A549 (cell line): ENCODE results near the gene TTYH3. TPM values are rescaled to one million over a fixed set of nuclear protein-coding genes. Genes with fewer than 3 reads are reported as not detected.

ENCODE experiments used
- ATAC-seq, 2 experiments: fragments of 200-7000 bp in 1 of 2; fragments of >200 bp in 1 of 2; cut with Nextera tagmentation in 1 of 2; cut with Tn5 transposase in 1 of 2; 3 replicates each; pipeline versions ENCODE4 v1.8.0 to v1.9.1; 2018 to 2020; ENCODE audit warnings: mild to moderate bottlenecking in 1 of 2, moderate library complexity in 1 of 2
- CTCF ChIA-PET: fragments of 300-600 bp; sonication (Branson Sonifier 250); formaldehyde crosslinking; extraction: SDS; loops from one replicate; lab custom pipeline; 2021; ENCODE audit warnings: antibody characterized with exemption, inconsistent platforms; lab: Yijun Ruan, JAX
- POLR2A ChIA-PET: fragments of 350-600 bp; formaldehyde crosslinking; extraction: SDS; loops from one replicate; lab custom pipeline; 2021; ENCODE audit warnings: antibody characterized with exemption, inconsistent platforms; lab: Yijun Ruan, JAX
- DNase-seq, 2 experiments: peaks; one replicate each; pipeline versions ENCODE4 v3.0.0 to v3.0.0-alpha.2; 2011 to 2016; ENCODE audit warnings: low read depth in 1 of 2, low spot score in 1 of 2
- FAIRE-seq: peaks from 2 replicates; lab custom pipeline; 2011; peaks lifted over from hg19 to GRCh38; lab: Jason Lieb, UNC
- H3K27ac ChIP-seq, 2 experiments: fragments of >200 bp; sonication (Bioruptor Twin); formaldehyde crosslinking; 3 replicates each; pipeline ENCODE4 v1.5.1; 2016 to 2017
- H3K4me1 ChIP-seq: fragments of >200 bp; sonication (Bioruptor Twin); formaldehyde crosslinking; 3 replicates; pipeline ENCODE4 v1.6.1; 2016
- H3K4me2 ChIP-seq: fragments of >200 bp; sonication (Bioruptor Twin); formaldehyde crosslinking; 3 replicates; pipeline ENCODE4 v1.6.1; 2016
- H3K4me3 ChIP-seq: fragments of >200 bp; sonication (Bioruptor Twin); formaldehyde crosslinking; 3 replicates; pipeline ENCODE4 v1.5.1; 2016
- H3K9me3 ChIP-seq: fragments of >200 bp; sonication (Bioruptor Twin); formaldehyde crosslinking; 3 replicates; pipeline ENCODE4 v1.6.1; 2016
- BCL3 ChIP-seq: fragments of >200 bp; sonication (Bioruptor Twin); formaldehyde crosslinking; IDR thresholded peaks from 3 replicates; pipeline ENCODE4 v1.6.1; 2016
- CBX2 ChIP-seq: fragments of 200-600 bp; sonication (generic); IDR thresholded peaks from 2 replicates; pipeline ENCODE4 v1.6.1; 2016; ENCODE audit warnings: low read depth, mild to moderate bottlenecking, borderline replicate concordance
- CBX8 ChIP-seq: fragments of 200-600 bp; sonication (generic); IDR thresholded peaks from 2 replicates; pipeline ENCODE4 v1.6.1; 2016
- CTCF ChIP-seq: fragments of >200 bp; sonication (Bioruptor Twin); formaldehyde crosslinking; IDR thresholded peaks from 3 replicates; pipeline ENCODE4 v1.5.1; 2016
- E2F6 ChIP-seq: IDR thresholded peaks from 2 replicates; pipeline ENCODE4 v1.6.1; 2012; ENCODE audit warnings: low read depth, borderline replicate concordance
- EHMT2 ChIP-seq: fragments of 200-600 bp; sonication (generic); IDR thresholded peaks from 2 replicates; pipeline ENCODE4 v1.6.1; 2016; ENCODE audit warnings: antibody characterized with exemption, low read depth, mild to moderate bottlenecking, moderate library complexity
- EP300 ChIP-seq, 2 experiments: fragments of >200 bp; sonication (Bioruptor Twin); formaldehyde crosslinking; IDR thresholded peaks; 2 replicates in 1 of 2; 3 replicates in 1 of 2; pipeline ENCODE4 v1.6.1; 2016 to 2017
- FOSL2 ChIP-seq, 2 experiments: fragments of 450-650 bp in 1 of 2; fragments of >200 bp in 1 of 2; sonication (Bioruptor Twin) in 1 of 2; formaldehyde crosslinking; IDR thresholded peaks; 2 replicates each; pipeline versions ENCODE4 v1.5.0 to v1.6.1; 2016 to 2020; ENCODE audit warnings: mild to moderate bottlenecking in 1 of 2, moderate library complexity in 1 of 2
- FOXS1 ChIP-seq: fragments of 250-450 bp; sonication (Bioruptor Pico); IDR thresholded peaks from 2 replicates; pipeline ENCODE4 v1.5.0; 2020; ENCODE audit warnings: mild to moderate bottlenecking, moderate library complexity
- HDAC2 ChIP-seq: fragments of 200-600 bp; sonication (generic); IDR thresholded peaks from 2 replicates; pipeline ENCODE4 v1.6.1; 2016
- HOXB5 ChIP-seq: fragments of 250-450 bp; sonication (Bioruptor Pico); IDR thresholded peaks from 2 replicates; pipeline ENCODE4 v1.5.0; 2020; ENCODE audit warnings: mild to moderate bottlenecking, moderate library complexity
- KDM1A ChIP-seq: fragments of 200-600 bp; sonication (generic); IDR thresholded peaks from 2 replicates; pipeline ENCODE4 v1.6.1; 2016; ENCODE audit warnings: low read depth, mild to moderate bottlenecking
- MYC ChIP-seq: IDR thresholded peaks from 2 replicates; pipeline ENCODE4 v1.6.1; 2012; ENCODE audit warnings: mild to moderate bottlenecking, inconsistent platforms, low read length, improper control_type of control experiment, borderline replicate concordance
- RARB ChIP-seq: fragments of 250-450 bp; sonication (Bioruptor Pico); IDR thresholded peaks from 2 replicates; pipeline ENCODE4 v1.8.0; 2021; ENCODE audit warnings: mild to moderate bottlenecking, moderate library complexity
- RCOR1 ChIP-seq: fragments of 150-350 bp; IDR thresholded peaks from 2 replicates; pipeline ENCODE4 v1.6.1; 2014; ENCODE audit warnings: antibody characterized with exemption, low read length, low read depth
- REST ChIP-seq: fragments of 200-600 bp; sonication (generic); IDR thresholded peaks from 2 replicates; pipeline ENCODE4 v1.6.1; 2016; ENCODE audit warnings: antibody characterized with exemption, mild to moderate bottlenecking, moderate library complexity
- RFX5 ChIP-seq: fragments of 450-650 bp; IDR thresholded peaks from 2 replicates; pipeline ENCODE4 v1.7.1; 2014; ENCODE audit warnings: antibody characterized with exemption, mild to moderate bottlenecking, moderate library complexity
- RNF2 ChIP-seq: fragments of 200-600 bp; sonication (generic); IDR thresholded peaks from 2 replicates; pipeline ENCODE4 v1.6.1; 2016; ENCODE audit warnings: low read depth, mild to moderate bottlenecking, antibody characterized with exemption, moderate library complexity, borderline replicate concordance
- SMC3 ChIP-seq: fragments of >200 bp; sonication (Bioruptor Twin); formaldehyde crosslinking; IDR thresholded peaks from 3 replicates; pipeline ENCODE4 v1.6.1; 2018; ENCODE audit warnings: inconsistent platforms
- TFCP2L1 ChIP-seq: fragments of 250-450 bp; sonication (Bioruptor Pico); IDR thresholded peaks from 2 replicates; pipeline ENCODE4 v1.5.0; 2021; ENCODE audit warnings: mild to moderate bottlenecking
- TP53 ChIP-seq: fragments of 250-450 bp; sonication (Bioruptor Pico); IDR thresholded peaks from 2 replicates; pipeline ENCODE4 v1.5.0; 2021; ENCODE audit warnings: mild to moderate bottlenecking, moderate library complexity
- USF2 ChIP-seq: fragments of 450-650 bp; IDR thresholded peaks from 2 replicates; pipeline ENCODE4 v1.6.1; 2014; ENCODE audit warnings: antibody characterized with exemption
- ZNF302 ChIP-seq: fragments of 250-450 bp; sonication (Bioruptor Pico); IDR thresholded peaks from 2 replicates; pipeline ENCODE4 v1.9.0; 2021; ENCODE audit warnings: inconsistent platforms, mild to moderate bottlenecking, moderate library complexity
- ZSCAN20 ChIP-seq: fragments of 250-450 bp; sonication (Bioruptor Pico); IDR thresholded peaks from 2 replicates; pipeline ENCODE4 v1.8.0; 2022; ENCODE audit warnings: mild to moderate bottlenecking, moderate library complexity
- WGBS: methylation state at CpG from one replicate; pipeline ENCODE4 v1.1.6; 2017; ENCODE audit errors: missing lambda C conversion rate; 5-methylcytosine and 5-hydroxymethylcytosine counted together
- polyA plus RNA-seq, 4 experiments: library from polyadenylated mRNA; depleted of rRNA in 3 of 4; stranded (reverse); fragments of >200 nt; fragmentation: RNase III in 1 of 4; extraction: RNeasy Plus Mini Kit Qiagen cat#74134 plus additional on column Dnase treatment in 1 of 4; gene quantifications; 2 replicates in 3 of 4; 3 replicates in 1 of 4; pipeline ENCODE4 v1.2.3, GENCODE V29; 2011 to 2017
- TF ChIP-seq, protein P1 (sequence below): fragments of 250-450 bp; sonication (Bioruptor Pico); IDR thresholded peaks from 2 replicates; pipeline ENCODE4 v1.5.0; 2021; ENCODE audit warnings: mild to moderate bottlenecking, moderate library complexity, borderline replicate concordance

TTYH3 gene
- polyA plus RNA-seq, 2 of the 4 experiments (the other 2 are of a cell fraction): 11.3 to 43.6 TPM

GRCh38 chr7:2654059-2654458 is 22.3 kb downstream of the TTYH3 start:
- TF ChIP-seq EHMT2 (no peak), MYC (no peak), RFX5 (no peak), CTCF (no peak), CBX2 (no peak), FOXS1 (CRISPR knock-in tag) (no peak), FOSL2 (IDR thresholded peaks at IDR 0.05) (no peak), FOSL2 (CRISPR knock-in tag; IDR thresholded peaks at IDR 0.05) (no peak), CBX8 (no peak), ZNF302 (CRISPR knock-in tag) (no peak), USF2 (no peak), BCL3 (no peak), ZSCAN20 (CRISPR knock-in tag) (no peak), SMC3 (no peak), TFCP2L1 (CRISPR knock-in tag) (no peak), RARB (CRISPR knock-in tag) (no peak), EP300 (IDR thresholded peaks at IDR 0.05) (no peak)
- TF ChIP-seq, protein P1, sequence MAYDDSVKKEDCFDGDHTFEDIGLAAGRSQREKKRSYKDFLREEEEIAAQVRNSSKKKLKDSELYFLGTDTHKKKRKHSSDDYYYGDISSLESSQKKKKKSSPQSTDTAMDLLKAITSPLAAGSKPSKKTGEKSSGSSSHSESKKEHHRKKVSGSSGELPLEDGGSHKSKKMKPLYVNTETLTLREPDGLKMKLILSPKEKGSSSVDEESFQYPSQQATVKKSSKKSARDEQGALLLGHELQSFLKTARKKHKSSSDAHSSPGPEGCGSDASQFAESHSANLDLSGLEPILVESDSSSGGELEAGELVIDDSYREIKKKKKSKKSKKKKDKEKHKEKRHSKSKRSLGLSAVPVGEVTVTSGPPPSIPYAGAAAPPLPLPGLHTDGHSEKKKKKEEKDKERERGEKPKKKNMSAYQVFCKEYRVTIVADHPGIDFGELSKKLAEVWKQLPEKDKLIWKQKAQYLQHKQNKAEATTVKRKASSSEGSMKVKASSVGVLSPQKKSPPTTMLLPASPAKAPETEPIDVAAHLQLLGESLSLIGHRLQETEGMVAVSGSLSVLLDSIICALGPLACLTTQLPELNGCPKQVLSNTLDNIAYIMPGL (CRISPR knock-in tag): no peak
- TF ChIP-seq, all 56 proteins: peak for 0
- no peak overlapping the region for H3K27ac ChIP-seq
- ChIA-PET CTCF (interaction anchor here (0.6 to 5.5 kb wide), 4 partner anchors 11 to 199 kb away, joined by 3 to 28 read pairs (median 6); no protein-coding TSS in a partner anchor), POLR2A (no interaction called here)
- no peak for ATAC-seq
- H3K9me3 ChIP-seq: no peaks in the 10 kb centered on the region
- FAIRE-seq: no peak
- DNase-seq: no peak
- H3K4me1 ChIP-seq: no peaks in the 10 kb centered on the region
- 50% methylated on average over 5 of the region's 5 CpGs for WGBS
- no peak overlapping the region for H3K4me2 ChIP-seq
- H3K4me3 ChIP-seq: no peak overlapping the region

DNA sequence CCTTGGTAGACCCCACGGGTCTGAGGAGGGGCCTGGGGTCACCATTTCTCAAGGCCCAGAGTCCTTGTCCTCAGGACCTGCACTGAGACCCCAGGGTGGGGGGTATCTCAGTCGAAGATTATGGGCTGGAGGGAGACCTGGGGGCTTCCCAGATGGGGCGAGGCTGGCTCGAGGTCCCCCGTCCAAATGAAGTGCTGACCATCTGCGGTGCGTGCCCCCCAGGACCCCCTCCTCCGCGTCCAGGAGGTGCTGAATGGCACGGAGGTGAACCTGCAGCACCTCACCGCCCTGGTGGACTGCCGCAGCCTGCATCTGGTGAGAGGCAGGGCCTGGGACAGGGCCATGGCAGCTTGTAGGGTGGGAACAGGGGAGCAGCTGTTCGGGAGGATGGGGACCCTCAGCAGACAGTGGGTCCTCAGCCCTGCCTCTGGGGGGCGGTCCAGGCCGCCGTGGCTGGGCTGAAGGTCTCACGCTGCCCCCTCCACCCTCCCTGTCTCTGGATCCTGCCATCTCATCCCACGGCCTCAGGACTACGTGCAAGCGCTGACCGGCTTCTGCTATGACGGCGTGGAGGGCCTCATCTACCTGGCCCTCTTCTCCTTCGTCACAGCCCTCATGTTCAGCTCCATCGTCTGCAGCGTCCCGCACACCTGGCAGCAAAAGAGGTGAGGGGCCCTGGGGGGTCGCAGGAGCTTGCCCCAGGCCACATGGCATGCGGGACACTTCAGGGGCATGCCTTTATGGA is 24.3 kb downstream of the TTYH3 start:
- no peak overlapping the region for H3K4me3 ChIP-seq
- ATAC-seq (no peak), FAIRE-seq (no peak), DNase-seq (no peak)
- H3K4me1 ChIP-seq: no peaks in the 10 kb centered on the region
- H3K27ac ChIP-seq: no peak overlapping the region
- WGBS: 89% methylated on average over 28 of the region's 29 CpGs
- H3K4me2 ChIP-seq: no peak overlapping the region
- ChIA-PET CTCF (interaction anchor here (0.8 to 5.5 kb wide), 5 partner anchors 12 to 205 kb away, joined by 3 to 28 read pairs (median 5); no protein-coding TSS in a partner anchor), POLR2A (interaction anchor here (0.5 kb wide), 1 partner anchor 13 kb away, joined by 3 read pairs; no protein-coding TSS in a partner anchor)
- H3K9me3 ChIP-seq: no peaks in the 10 kb centered on the region
- TF ChIP-seq E2F6: no peak
- TF ChIP-seq REST: no peak
- TF ChIP-seq KDM1A: no peak
- TF ChIP-seq TP53 (CRISPR knock-in tag): no peak
- no peak for TF ChIP-seq RNF2
- TF ChIP-seq HOXB5 (CRISPR knock-in tag): no peak
- TF ChIP-seq RCOR1: no peak
- TF ChIP-seq RARB (CRISPR knock-in tag): no peak
- no peak for TF ChIP-seq HDAC2
